HEK293 (cell line): ENCODE data around the gene KANK4.

Source experiments
- CTCF ChIA-PET: fragments of 350-600 bp; formaldehyde crosslinking; extraction: SDS; loops from one replicate; lab custom pipeline; 2021; ENCODE audit warnings: antibody characterized with exemption; lab: Yijun Ruan, JAX
- POLR2A ChIA-PET: fragments of 300-600 bp; formaldehyde crosslinking; extraction: SDS; loops from one replicate; lab custom pipeline; 2020; ENCODE audit warnings: antibody characterized with exemption, inconsistent platforms; lab: Yijun Ruan, JAX
- H3K27ac ChIP-seq: fragments of 200-500 bp; sonication (Bioruptor generic); 2 replicates; pipeline ENCODE4 v1.5.1; 2014; ENCODE audit warnings: low read depth, low read length, control low read depth, inconsistent platforms; ENCODE audit errors: extremely low read depth
- H3K36me3 ChIP-seq, 2 experiments: fragments of 200-500 bp in 1 of 2; sonication (Bioruptor generic) in 1 of 2; 1 replicate in 1 of 2; 2 replicates in 1 of 2; pipeline ENCODE4 v1.5.1; 2014 to 2017; ENCODE audit warnings: inconsistent platforms in 2 of 2, low read length in 2 of 2; ENCODE audit not compliant: control insufficient read depth in 2 of 2, insufficient read depth in 1 of 2
- H3K4me1 ChIP-seq: fragments of 200-500 bp; sonication (Bioruptor generic); 2 replicates; pipeline ENCODE4 v1.5.1; 2014; ENCODE audit warnings: mild to moderate bottlenecking, low read length, inconsistent platforms; ENCODE audit not compliant: control insufficient read depth, insufficient read depth
- H3K4me3 ChIP-seq: 2 replicates; pipeline ENCODE4 v1.5.1; 2011; ENCODE audit warnings: low read depth, mild to moderate bottlenecking, control low read depth, low read length, moderate library complexity
- H3K9me3 ChIP-seq: fragments of 200-500 bp; sonication (Bioruptor generic); 2 replicates; pipeline ENCODE4 v1.5.1; 2014; ENCODE audit warnings: low read depth, low read length, inconsistent platforms; ENCODE audit not compliant: control insufficient read depth, insufficient read depth
- HOXC10 ChIP-seq: sonication (generic); formaldehyde crosslinking; IDR thresholded peaks from 2 replicates; pipeline ENCODE4 v1.8.1; 2023; ENCODE audit warnings: mild to moderate bottlenecking, missing genetic modification reagents
- KLF1 ChIP-seq: fragments of 450-650 bp; formaldehyde crosslinking; IDR thresholded peaks from 2 replicates; pipeline ENCODE4 v1.5.1; 2016; ENCODE audit warnings: missing biosample characterization, missing genetic modification characterization
- KLF8 ChIP-seq: fragments of 450-650 bp; formaldehyde crosslinking; IDR thresholded peaks from 2 replicates; pipeline ENCODE4 v1.5.1; 2016; ENCODE audit warnings: missing biosample characterization, missing genetic modification characterization
- MEIS1 ChIP-seq: sonication (generic); formaldehyde crosslinking; IDR thresholded peaks from 2 replicates; pipeline ENCODE4 v1.8.1; 2022; ENCODE audit warnings: missing genetic modification reagents, mild to moderate bottlenecking, borderline replicate concordance
- SCRT2 ChIP-seq: fragments of 450-650 bp; formaldehyde crosslinking; IDR thresholded peaks from 2 replicates; pipeline ENCODE4 v1.5.1; 2016; ENCODE audit warnings: missing biosample characterization, missing genetic modification characterization
- ZNF10 ChIP-seq: fragments of 450-650 bp; formaldehyde crosslinking; IDR thresholded peaks from 2 replicates; pipeline ENCODE4 v1.5.1; 2017; ENCODE audit warnings: missing biosample characterization, missing genetic modification characterization
- ZNF133 ChIP-seq: fragments of 450-650 bp; formaldehyde crosslinking; IDR thresholded peaks from 2 replicates; pipeline ENCODE4 v1.5.1; 2016; ENCODE audit warnings: missing biosample characterization, missing genetic modification characterization
- ZNF23 ChIP-seq: fragments of 450-650 bp; formaldehyde crosslinking; IDR thresholded peaks from 2 replicates; pipeline ENCODE4 v1.5.1; 2016; ENCODE audit warnings: missing biosample characterization, missing genetic modification characterization, borderline replicate concordance
- ZNF24 ChIP-seq: fragments of 450-650 bp; formaldehyde crosslinking; IDR thresholded peaks from 2 replicates; pipeline ENCODE4 v1.5.1; 2016; ENCODE audit warnings: missing biosample characterization, missing genetic modification characterization
- ZNF37A ChIP-seq: fragments of 450-650 bp; IDR thresholded peaks from 2 replicates; pipeline ENCODE4 v1.5.1; 2018; ENCODE audit warnings: missing biosample characterization, missing genetic modification characterization
- ZNF391 ChIP-seq: fragments of 450-650 bp; formaldehyde crosslinking; IDR thresholded peaks from 2 replicates; pipeline ENCODE4 v1.5.1; 2016; ENCODE audit warnings: low read depth, missing biosample characterization, missing genetic modification characterization, borderline replicate concordance
- ZNF664 ChIP-seq: fragments of 450-650 bp; formaldehyde crosslinking; IDR thresholded peaks from 2 replicates; pipeline ENCODE4 v1.5.1; 2016; ENCODE audit warnings: missing biosample characterization, missing genetic modification characterization
- ZNF701 ChIP-seq: fragments of 450-650 bp; formaldehyde crosslinking; IDR thresholded peaks from 2 replicates; pipeline ENCODE4 v1.5.1; 2016; ENCODE audit warnings: missing biosample characterization, missing genetic modification characterization
- ZNF707 ChIP-seq: fragments of 450-650 bp; formaldehyde crosslinking; IDR thresholded peaks from 2 replicates; pipeline ENCODE4 v1.5.1; 2016; ENCODE audit warnings: missing biosample characterization, missing genetic modification characterization
- ZNF837 ChIP-seq: fragments of 450-650 bp; formaldehyde crosslinking; IDR thresholded peaks from 2 replicates; pipeline ENCODE4 v1.5.1; 2016; ENCODE audit warnings: missing biosample characterization, missing genetic modification characterization
- ZNF843 ChIP-seq: fragments of 450-650 bp; formaldehyde crosslinking; IDR thresholded peaks from 2 replicates; pipeline ENCODE4 v1.5.1; 2016; ENCODE audit warnings: missing biosample characterization, missing genetic modification characterization
- ZSCAN23 ChIP-seq: fragments of 450-650 bp; formaldehyde crosslinking; IDR thresholded peaks from 2 replicates; pipeline ENCODE4 v1.5.1; 2016; ENCODE audit warnings: missing biosample characterization, missing genetic modification characterization
- TF ChIP-seq, protein P1 (sequence below): fragments of 450-650 bp; formaldehyde crosslinking; IDR thresholded peaks from 2 replicates; pipeline ENCODE4 v1.5.1; 2017; ENCODE audit warnings: missing biosample characterization, missing genetic modification characterization
- TF ChIP-seq, protein P2 (sequence below): fragments of 450-650 bp; formaldehyde crosslinking; optimal IDR thresholded peaks from 2 replicates; pipeline ENCODE3; 2016; ENCODE audit warnings: missing biosample characterization, mild to moderate bottlenecking, missing genetic modification characterization
- TF ChIP-seq, protein P3 (sequence below): fragments of 450-650 bp; formaldehyde crosslinking; IDR thresholded peaks from 2 replicates; pipeline ENCODE4 v1.5.1; 2016; ENCODE audit warnings: missing biosample characterization, missing genetic modification characterization, low read depth
- TF ChIP-seq, protein P4 (sequence below): fragments of 450-650 bp; formaldehyde crosslinking; IDR thresholded peaks from 2 replicates; pipeline ENCODE4 v1.5.1; 2017; ENCODE audit warnings: missing biosample characterization, missing genetic modification characterization

KANK4 gene

DNA sequence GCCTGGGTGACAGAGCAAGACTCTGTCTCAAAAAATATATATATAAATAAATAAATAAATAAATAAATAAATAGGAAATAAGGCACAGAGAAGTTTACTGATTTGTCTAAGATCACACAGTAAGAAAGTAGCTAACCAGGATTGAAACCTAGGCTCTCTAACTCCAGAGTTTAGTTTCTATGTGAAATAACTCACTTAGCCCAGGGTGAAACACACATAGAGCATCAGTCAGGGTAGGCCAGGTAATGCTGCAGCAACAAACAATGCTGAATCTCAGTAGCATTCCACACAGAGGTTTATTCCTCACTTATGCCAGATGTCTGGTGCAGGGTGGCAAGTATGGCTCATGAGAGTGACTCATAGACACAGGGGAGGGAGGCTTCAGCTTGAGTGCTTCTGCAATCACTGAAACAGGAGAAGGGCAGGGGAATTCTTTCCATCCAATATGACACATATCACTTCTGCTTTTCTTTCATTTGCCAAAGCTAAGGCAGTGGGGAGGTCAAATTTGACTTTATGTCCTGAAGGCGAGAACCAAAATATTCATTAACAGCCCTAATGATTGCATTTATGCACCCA is 37.1 kb upstream of the KANK4 start (continued):
- TF ChIP-seq ZNF837 (tag by site-specific recombination) = no peak

DNA sequence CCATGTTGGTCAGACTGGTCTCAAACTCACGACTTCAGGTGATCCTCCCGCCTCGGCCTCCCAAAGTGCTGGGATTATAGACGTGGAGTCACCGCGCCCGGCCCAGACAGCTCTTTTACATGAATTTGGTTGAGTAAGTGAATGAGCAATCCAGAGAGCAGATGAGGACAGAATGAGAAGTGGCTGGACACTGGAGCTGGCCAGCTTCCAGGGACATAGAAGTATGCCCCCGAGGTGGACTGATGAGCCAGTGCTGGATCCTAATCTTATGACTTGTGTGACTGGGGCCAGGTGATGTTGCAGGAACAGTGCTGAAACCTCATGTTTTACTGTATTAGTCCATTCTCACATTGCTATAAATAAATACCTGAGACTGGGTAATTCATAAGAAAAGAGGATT is 35.9 kb upstream of the KANK4 start:
- H3K4me1 ChIP-seq = 0 out of 2 replicates have a peak, but pooled peaks cover 3% of the 10 kb centered on the region
- ChIA-PET POLR2A (no interaction called here), CTCF (no interaction called here)
- TF ChIP-seq, protein P1, sequence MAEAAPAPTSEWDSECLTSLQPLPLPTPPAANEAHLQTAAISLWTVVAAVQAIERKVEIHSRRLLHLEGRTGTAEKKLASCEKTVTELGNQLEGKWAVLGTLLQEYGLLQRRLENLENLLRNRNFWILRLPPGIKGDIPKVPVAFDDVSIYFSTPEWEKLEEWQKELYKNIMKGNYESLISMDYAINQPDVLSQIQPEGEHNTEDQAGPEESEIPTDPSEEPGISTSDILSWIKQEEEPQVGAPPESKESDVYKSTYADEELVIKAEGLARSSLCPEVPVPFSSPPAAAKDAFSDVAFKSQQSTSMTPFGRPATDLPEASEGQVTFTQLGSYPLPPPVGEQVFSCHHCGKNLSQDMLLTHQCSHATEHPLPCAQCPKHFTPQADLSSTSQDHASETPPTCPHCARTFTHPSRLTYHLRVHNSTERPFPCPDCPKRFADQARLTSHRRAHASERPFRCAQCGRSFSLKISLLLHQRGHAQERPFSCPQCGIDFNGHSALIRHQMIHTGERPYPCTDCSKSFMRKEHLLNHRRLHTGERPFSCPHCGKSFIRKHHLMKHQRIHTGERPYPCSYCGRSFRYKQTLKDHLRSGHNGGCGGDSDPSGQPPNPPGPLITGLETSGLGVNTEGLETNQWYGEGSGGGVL (tag by site-specific recombination) = no peak
- TF ChIP-seq KLF1 (tag by site-specific recombination) (no peak), ZNF10 (tag by site-specific recombination) (no peak), ZNF707 (no peak), ZNF24 (tag by site-specific recombination) (no peak), ZSCAN23 (tag by site-specific recombination) (no peak), ZNF23 (tag by site-specific recombination) (no peak), KLF8 (tag by site-specific recombination) (no peak), ZNF37A (tag by site-specific recombination) (no peak), HOXC10 (CRISPR knock-in tag) (no peak)
- TF ChIP-seq, protein P2, sequence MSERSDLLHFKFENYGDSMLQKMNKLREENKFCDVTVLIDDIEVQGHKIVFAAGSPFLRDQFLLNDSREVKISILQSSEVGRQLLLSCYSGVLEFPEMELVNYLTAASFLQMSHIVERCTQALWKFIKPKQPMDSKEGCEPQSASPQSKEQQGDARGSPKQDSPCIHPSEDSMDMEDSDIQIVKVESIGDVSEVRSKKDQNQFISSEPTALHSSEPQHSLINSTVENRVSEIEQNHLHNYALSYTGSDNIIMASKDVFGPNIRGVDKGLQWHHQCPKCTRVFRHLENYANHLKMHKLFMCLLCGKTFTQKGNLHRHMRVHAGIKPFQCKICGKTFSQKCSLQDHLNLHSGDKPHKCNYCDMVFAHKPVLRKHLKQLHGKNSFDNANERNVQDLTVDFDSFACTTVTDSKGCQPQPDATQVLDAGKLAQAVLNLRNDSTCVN (tag by site-specific recombination) = no peak
- TF ChIP-seq, all 188 proteins: peak for 0
- Histone ChIP-seq H3K9me3 (no peaks in the 10 kb centered on the region), H3K27ac (no peak overlapping the region), H3K4me3 (no peak overlapping the region), H3K36me3 (no peaks in the 10 kb centered on the region)

DNA sequence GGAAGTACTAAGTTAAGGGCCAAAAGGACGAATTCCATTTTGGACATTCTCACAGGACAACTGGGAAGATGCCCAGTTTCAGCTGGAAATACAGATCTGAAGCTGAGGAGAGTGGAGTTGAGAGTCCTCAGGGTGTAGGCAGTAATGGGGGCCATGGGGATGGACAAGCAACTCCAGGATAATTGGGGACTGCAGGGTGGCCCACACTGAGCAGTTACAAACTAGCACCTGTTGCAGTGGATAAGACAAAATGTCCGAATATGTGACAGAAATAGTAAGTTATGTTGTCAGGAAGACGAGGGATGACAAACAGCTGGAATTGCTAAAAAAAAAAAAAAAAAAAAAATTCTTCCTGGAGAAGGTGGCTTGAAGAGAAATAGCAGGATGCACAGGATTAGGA is 34.6 kb upstream of the KANK4 start:
- TF ChIP-seq ZNF701 (no peak), ZNF664 (tag by site-specific recombination) (no peak), ZNF133 (tag by site-specific recombination) (no peak), ZNF843 (tag by site-specific recombination) (no peak), MEIS1 (CRISPR knock-in tag) (no peak), ZNF391 (no peak), SCRT2 (peak; percentile 73)
- TF ChIP-seq, protein P3, sequence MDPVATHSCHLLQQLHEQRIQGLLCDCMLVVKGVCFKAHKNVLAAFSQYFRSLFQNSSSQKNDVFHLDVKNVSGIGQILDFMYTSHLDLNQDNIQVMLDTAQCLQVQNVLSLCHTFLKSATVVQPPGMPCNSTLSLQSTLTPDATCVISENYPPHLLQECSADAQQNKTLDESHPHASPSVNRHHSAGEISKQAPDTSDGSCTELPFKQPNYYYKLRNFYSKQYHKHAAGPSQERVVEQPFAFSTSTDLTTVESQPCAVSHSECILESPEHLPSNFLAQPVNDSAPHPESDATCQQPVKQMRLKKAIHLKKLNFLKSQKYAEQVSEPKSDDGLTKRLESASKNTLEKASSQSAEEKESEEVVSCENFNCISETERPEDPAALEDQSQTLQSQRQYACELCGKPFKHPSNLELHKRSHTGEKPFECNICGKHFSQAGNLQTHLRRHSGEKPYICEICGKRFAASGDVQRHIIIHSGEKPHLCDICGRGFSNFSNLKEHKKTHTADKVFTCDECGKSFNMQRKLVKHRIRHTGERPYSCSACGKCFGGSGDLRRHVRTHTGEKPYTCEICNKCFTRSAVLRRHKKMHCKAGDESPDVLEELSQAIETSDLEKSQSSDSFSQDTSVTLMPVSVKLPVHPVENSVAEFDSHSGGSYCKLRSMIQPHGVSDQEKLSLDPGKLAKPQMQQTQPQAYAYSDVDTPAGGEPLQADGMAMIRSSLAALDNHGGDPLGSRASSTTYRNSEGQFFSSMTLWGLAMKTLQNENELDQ (tag by site-specific recombination) = no peak
- TF ChIP-seq, protein P4, sequence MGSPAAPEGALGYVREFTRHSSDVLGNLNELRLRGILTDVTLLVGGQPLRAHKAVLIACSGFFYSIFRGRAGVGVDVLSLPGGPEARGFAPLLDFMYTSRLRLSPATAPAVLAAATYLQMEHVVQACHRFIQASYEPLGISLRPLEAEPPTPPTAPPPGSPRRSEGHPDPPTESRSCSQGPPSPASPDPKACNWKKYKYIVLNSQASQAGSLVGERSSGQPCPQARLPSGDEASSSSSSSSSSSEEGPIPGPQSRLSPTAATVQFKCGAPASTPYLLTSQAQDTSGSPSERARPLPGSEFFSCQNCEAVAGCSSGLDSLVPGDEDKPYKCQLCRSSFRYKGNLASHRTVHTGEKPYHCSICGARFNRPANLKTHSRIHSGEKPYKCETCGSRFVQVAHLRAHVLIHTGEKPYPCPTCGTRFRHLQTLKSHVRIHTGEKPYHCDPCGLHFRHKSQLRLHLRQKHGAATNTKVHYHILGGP (tag by site-specific recombination) = no peak
- 0 out of 2 replicates have a peak, but pooled peaks cover under 1% of the 10 kb centered on the region for H3K4me1 ChIP-seq
- ChIA-PET POLR2A (interaction anchor here (0.6 kb wide), 2 partner anchors 10 to 21 kb away, joined by 4 to 6 read pairs; no protein-coding TSS in a partner anchor), CTCF (no interaction called here)
- no peaks in the 10 kb centered on the region for H3K36me3 ChIP-seq
- H3K4me3 ChIP-seq = no peak overlapping the region
- no peak overlapping the region for H3K27ac ChIP-seq
- no peaks in the 10 kb centered on the region for H3K9me3 ChIP-seq
